ENCODE measurements around the gene ATOH8. TPM values are rescaled to one million over a fixed set of nuclear protein-coding genes. Genes with fewer than 3 reads are reported as not detected.

ATOH8 gene
- polyA plus RNA-seq, 4 donors = 14.2 to 18.6 (median 16.7) TPM

DNA sequence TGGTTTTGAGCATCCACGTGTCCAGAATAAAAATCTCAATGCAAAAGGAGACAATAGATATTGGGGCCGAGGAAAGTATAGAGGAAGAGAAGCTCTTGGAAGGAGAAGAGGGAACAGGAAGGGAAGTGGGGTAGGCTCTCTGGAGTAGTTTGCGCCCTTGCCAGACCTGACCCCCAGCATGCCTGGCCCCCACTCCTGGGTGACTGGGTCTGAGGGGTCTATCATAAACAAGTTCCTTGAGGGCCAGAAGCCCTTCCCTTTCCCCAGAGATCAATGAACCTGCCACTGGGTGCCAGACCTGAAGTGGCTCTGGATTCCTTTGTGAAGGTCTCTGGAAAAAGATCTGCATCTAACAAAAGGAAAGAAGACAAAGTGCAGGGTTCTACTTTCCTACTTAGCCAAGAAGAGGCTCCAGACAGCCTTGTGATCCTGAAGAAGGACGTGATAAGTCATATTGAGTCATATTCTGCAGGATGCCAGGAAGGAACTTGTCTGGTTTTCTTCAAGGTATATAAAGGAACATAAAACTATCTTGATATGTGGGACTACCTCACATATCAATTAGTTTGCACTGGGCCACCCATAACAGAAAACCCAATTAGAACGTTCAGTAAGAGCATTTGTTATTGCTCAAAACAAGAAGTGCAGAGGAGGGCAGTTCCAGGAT lies 18.7 kb upstream of the ATOH8 start:
- DNase-seq (ENCODE audit: low read depth in 4 of 4, low spot score in 2 of 4) = no peak

DNA sequence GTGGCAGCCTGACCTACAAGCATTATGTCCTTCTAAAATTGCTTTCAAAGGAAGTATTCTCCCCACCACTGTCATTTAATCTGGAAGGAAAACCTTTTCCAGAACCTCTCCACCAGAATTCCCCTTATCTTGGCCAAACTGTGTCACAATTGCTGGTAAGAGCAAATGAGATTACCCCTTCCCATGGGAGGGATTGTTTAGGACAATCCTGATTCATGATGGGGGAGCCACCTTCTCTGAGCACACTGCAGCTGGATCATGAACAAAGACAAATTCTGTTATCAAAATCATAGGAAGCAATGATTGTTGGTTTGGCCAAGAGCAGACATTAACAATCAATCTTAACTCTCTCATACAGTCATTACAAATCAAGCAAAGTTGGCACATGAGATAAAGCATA lies 18.1 kb upstream of the ATOH8 start:
- DNase-seq (ENCODE audit: low read depth in 4 of 4, low spot score in 2 of 4) = no peak

DNA sequence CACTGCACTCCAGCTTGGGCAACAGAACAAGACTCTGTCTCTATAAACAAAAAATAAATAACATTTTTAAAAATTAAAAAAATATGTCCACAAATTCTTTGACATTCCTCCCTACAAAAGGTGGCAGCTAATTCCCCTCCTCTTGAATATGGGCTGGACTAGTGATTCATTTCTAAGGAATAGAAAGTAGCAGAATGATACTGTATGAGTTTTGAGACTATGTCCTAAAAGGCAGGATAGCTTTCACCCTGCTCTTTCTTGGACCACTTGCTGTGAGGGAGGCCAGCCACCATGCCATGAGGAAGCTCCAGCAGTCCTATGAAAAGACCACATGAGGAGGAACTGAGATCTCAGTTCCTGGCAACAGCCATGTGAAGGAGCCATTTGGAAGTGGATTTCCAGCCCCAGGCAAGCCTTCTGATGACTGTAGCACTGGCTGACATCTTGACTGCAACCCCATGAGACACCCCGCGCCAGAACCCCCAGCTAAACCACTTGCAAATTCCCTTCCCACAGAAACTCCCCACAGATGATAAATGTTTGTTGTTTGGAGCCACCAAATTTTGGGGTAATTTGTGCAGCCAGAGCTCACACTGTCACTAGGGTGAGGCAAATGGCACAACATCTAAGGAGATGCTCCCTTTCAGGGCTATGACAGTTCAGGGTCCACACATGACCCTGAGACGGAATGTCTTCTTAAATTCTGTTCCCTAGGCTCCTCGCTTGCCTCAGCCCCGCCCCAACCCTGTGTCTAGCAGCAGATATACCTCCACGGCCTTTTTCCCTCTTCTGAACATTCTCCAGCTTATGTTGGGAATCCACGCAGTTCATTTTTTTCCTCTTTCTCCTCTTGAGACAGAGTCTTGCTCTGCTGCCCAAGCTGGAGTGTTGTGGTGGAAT lies 17.1 kb upstream of the ATOH8 start:
- DNase-seq (ENCODE audit: low read depth in 4 of 4, low spot score in 2 of 4) = no peak

DNA sequence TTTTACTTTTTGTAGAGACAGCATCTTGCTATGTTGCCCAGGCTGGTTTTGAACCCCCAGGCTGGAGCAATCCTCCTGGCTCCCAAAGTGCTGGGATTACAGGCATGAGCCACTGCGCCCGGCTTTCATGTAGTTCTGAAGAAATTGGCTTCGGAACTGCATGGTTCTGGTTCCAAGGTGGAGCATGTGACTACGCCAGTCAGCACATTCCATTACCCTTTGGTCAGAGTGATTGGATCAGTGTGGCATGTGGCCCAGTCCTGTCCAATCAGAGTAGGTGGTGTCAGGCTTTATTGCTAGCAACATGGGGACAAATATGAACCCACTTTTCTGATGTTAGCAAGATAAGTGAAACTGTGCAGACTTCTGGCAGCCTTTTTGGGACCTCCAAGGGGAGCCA lies 16.3 kb upstream of the ATOH8 start:
- DNase-seq (ENCODE audit: low read depth in 4 of 4, low spot score in 2 of 4) = no peak

GRCh38 chr2:85737961-85738360 lies 15.8 kb upstream of the ATOH8 start:
- DNase-seq (ENCODE audit: low read depth in 4 of 4, low spot score in 2 of 4) = no peak

- DNase-seq (ENCODE audit: low read depth in 4 of 4, low spot score in 2 of 4) = no peak
Observed at GRCh38 chr2:85740193-85740592, 13.6 kb upstream of the ATOH8 start.

DNA sequence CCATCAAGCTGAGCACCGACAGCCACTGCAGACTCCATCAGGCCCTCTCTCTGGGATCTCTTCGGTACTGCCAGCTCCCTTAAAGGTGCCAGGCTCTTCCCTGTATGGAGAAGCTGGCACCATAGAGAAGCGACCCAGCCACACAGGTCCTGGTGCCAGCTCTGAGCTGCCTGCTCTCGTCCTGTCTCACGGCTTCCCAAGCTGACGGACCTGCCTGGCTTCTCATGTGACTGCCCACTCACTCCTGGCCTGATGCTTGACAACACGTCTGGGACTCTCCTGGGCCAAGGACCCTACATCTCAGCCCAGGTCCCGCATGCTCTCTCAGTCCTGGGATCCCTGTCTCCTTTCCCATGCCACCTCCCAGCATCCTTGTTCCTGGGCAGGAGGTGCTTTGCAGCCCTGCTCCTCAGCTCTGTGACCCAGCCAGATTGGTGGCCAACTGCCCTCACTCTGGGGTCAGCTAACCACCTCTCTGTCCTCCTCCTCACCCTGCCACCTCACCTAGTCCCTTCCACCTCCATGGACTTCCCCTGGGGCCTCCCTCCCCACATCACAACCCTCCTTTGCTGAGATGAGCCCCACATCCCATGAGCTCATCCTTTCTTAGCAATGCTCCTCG lies 12.5 kb upstream of the ATOH8 start:
- DNase-seq (ENCODE audit: low read depth in 4 of 4, low spot score in 2 of 4) = no peak

DNA sequence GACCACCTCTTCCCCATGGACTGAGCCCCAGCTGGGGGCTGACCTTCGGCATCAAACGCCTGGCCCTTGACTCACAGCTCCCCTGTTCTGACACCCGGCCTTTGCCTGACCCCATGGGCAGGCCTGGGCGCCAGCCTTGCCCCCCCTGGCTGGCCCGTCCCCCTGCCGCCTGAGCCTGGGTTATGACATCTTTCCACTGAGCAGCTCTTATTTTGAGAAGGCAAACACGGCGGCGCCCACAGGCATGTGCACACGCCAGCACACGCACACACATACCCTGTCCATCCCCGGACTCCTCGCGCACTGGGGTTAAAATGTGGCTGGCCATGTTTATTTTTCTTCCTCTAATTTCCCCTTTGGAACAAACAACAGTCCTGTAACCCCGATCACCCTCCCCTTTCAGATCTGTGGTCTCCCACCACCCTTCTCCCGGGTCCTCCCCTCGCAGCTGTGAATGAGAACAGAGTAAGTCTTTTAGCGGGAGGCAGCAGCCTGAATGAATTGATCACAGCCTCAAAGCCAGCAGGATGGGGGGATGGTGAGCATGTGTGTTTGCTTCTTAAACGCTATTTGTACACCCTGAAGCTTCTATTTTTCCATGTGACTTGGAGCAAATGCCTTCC lies 11.8 kb upstream of the ATOH8 start:
- no peak for DNase-seq (ENCODE audit: low read depth in 4 of 4, low spot score in 2 of 4)

GRCh38 chr2:85743304-85743978 lies 10.3 kb upstream of the ATOH8 start:
- DNase-seq (ENCODE audit: low read depth in 4 of 4, low spot score in 2 of 4) = no peak

- no peak for DNase-seq (ENCODE audit: low read depth in 4 of 4, low spot score in 2 of 4)
Observed at GRCh38 chr2:85744055-85744454, 9.7 kb upstream of the ATOH8 start.

DNA sequence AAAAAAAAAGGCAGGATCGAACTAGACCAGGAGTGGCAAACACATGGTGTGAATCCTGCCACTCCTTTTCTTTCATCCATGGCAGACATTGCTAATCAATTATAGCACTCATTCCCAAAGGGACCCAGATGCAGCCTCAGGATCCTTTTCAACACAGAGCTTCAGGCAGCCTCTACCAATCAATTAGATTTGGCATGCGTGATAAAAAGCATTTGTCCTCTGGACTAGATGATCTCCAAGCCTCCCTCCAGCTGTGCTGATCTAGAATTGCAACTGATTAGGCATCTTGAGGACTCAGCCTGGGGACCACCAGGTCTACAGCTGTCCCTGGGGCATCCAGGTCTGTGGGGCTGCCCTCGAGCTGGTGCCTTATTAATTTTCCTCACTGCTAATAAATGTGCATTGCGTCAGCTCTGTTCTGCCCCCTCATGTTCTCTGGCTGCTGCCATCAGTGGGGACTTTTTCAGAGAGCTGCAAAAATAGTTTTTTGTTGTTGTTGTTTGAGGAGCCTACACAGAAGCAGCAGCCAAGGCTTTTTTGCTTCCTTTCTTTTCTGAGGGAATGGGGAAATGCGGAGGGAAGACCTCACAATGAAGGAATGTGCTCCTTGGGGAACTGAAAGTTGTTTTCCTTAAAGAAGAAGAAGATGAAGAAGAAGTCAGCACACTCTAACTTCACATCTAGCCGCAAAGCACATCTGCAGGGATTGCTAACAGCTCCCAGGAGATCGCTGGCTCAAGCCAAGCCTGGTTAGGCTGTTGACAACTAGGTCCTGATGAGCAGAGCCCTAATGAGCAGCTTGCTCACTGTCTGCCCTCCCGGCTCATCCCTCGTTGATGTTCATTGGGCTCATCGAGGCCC lies 8.8 kb upstream of the ATOH8 start:
- no peak for DNase-seq (ENCODE audit: low read depth in 4 of 4, low spot score in 2 of 4)

GRCh38 chr2:85745619-85746018 lies 8.2 kb upstream of the ATOH8 start:
- no peak for DNase-seq (ENCODE audit: low read depth in 4 of 4, low spot score in 2 of 4)

- DNase-seq (ENCODE audit: low read depth in 4 of 4, low spot score in 2 of 4) = no peak
Observed at GRCh38 chr2:85746321-85747004, 7.3 kb upstream of the ATOH8 start.

DNA sequence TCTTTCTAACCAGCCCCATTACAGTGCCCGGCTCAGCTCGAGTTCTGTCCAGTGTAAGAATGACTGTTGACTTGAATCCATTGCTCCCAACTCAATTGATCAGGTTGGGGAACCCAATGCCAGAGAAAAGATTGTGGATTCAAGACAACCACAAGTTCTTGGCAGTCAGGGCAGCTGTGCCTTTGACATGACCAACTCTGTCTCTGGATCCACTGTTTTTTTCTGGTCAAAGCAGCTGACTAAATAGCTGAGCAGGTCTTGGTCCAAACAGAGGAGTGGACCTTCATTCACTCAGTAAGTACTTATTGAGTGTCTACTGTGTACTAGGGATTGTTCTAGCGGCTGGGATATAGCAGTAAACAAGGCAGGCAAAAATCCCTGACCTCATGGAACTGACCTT lies 6.3 kb upstream of the ATOH8 start:
- no peak for DNase-seq (ENCODE audit: low read depth in 4 of 4, low spot score in 2 of 4)

GRCh38 chr2:85748039-85748734 lies 5.6 kb upstream of the ATOH8 start:
- DNase-seq (ENCODE audit: low read depth in 4 of 4, low spot score in 2 of 4) = no peak

DNA sequence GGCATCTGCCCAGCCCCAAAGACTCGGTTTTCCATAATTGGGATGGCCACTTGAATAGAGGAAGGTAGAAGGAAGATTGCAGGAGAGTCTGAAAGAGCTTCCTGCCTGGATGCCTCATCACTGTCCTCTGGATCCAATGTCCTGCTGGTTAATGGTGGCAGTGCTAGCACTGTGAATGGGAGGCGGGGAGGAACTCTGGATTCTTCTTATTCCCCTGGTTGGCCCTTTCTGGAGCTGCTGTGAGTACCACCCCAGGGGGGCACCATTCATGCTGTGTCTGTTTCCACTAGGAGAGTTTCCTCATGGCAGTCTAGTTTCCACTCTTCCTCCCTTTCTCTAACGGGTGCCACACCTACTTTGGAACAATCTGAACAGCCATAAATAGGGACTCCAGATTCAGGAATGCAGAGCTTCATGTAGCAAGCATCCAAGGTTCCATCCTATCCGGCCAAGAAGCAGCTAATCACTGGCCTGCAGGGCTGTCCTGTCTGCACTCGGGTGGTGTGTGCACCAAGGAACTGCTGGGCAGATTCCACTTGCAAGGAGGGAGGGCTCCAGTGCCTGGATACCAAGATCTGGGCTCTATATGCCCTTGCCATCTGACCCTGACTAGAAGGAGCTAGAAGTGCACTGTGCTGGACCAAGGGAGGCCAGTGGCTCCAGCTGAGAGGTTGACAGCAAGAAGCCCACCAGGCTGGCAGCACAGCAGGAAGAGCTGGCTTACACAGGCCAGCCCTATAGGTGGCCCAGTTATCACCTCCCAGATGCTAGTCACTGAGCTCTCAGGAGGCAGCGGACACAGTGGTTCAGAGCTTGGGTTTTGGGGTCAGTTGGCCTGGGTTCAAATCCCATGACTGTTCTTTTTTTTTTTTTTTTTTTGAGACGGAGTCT lies 4.6 kb upstream of the ATOH8 start:
- no peak for DNase-seq (ENCODE audit: low read depth in 4 of 4, low spot score in 2 of 4)
